Activated CD8-positive, alpha-beta memory T cell treated with anti-CD3 and anti-CD28 coated beads for 4 hours (primary cell): Measurements from ENCODE around the gene TRERF1.

ENCODE experiments used
- DNase-seq, 2 donors: peaks; one replicate each; pipeline ENCODE4 v3.0.0-alpha.2; 2020; ENCODE audit warnings: low read depth in 2 of 2

The TRERF1 gene

GRCh38 chr6:42271834-42272805, 179.6 kb downstream of the TRERF1 start:
- no peak for DNase-seq

- DNase-seq: no peak
These were observed 181.7 kb downstream of the TRERF1 start for GRCh38 chr6:42269974-42270510.

GRCh38 chr6:42269553-42269952, 182.2 kb downstream of the TRERF1 start:
- no peak for DNase-seq

GRCh38 chr6:42268835-42269204, 182.9 kb downstream of the TRERF1 start:
- no peak for DNase-seq

DNA sequence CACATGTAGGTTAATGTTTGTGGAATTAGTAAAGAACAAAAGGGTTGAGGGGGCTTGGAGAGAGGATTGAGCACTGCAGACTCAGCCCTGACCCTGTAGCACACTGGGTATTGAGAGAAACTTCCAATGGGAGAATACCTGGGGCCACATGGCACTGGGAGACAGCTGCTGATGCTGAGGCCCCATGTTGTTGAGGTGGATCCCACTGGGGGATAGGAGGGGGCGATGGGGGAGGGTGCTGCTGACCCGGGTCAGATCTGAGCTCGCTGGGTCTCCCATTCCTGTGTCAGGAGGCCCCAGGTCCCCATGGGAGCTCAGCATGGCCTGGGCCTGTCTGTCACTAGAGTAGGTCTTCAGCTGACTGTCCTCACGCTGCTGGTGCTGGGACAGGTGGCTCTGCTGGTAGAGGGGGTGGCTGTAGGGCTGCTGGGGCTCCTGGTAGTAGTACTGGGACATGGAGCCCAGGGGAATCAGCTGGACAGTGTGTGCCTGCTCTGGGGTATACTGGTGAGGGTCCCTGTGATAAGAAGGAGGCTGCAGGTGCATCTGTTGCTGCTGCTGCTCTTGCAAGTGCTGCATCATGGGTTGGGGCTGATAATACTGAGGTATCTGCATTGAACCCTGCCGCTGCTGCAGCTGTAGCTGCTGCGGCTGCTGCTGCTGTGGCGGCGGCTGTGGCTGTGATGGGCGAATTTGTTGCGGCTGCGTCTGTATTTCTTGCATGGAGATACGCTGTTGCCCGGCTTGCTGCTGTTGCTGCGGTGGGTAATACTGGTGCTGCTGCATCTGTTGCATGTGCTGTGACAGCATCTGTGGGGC, 183.5 kb downstream of the TRERF1 start:
- DNase-seq: no peak

GRCh38 chr6:42266538-42266937, 185.2 kb downstream of the TRERF1 start:
- DNase-seq: no peak

DNA sequence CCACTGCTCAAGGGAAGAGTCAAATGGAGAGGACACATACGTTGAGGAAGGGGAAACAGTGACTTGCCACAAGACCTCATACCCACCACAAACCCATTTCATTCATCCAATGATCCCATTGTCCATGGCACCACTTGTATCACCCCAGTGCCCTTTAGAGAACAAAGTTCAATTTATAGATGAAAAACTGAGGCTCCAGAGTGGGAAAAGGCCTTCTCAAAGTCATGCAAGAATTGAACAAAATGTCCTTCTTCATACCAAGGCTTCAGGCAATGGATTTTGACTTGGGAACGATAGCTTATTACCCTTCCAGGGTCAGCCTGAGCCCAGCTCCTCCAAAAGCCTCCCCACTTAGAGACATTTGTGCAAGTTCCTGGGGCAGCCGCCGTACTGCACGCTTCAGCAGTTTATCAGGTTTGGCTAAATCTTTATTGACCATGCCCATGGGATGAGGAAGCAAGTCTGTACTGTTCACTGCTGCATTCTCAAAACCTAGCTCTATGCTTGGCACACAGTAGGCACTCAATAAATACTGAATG, 186.8 kb downstream of the TRERF1 start:
- no peak for DNase-seq

GRCh38 chr6:42264162-42264851, 187.4 kb downstream of the TRERF1 start:
- no peak for DNase-seq

DNA sequence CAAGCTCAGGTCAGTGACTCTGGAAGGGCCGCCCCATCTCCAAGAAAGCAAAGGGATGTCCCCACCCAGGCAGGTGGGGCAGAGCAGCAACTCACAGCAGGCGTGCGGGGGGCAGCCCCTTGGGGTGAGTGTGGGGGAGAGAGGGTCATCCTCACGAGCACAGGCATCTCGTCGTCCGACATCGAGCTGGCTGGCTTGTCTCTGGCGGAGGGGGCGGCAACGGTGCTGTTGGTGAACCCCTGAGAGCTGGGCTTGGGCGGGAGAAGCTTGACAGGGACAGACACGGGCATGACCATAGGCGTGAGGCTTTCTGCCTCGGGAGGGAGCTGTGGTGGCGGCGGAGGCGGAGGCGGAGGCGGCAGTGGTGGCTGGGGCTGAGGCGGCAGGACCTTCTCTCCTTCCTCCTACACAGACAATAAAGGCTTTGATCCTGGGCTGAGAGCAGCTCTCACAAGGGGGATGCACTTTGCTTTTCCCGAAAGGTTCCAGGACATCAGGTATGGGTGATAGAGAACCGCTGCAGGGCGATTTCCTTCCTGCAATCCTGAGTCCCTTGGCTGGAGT, 188.5 kb downstream of the TRERF1 start:
- no peak for DNase-seq

DNA sequence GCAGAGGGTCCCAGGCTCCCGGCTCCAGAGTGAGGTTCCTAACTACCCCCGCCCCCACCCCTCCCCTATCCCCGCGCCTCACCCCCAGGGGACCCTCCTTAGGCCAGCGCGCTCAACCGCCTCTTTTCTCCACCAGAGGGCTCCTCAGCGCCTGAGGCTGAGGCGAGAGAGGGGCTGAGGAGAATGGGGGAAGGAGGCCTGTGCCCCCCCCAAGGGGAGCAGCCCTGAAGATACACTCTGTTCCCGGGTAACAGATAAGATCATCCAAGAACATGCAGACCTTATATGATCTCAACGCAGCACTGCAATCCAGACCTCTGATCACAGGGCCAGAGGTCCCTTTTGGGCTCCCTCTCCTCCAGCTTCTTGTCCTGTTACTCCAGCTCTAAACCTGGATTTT, 190.8 kb downstream of the TRERF1 start:
- peak in 1 of 2 donors; percentile 18 for DNase-seq

DNA sequence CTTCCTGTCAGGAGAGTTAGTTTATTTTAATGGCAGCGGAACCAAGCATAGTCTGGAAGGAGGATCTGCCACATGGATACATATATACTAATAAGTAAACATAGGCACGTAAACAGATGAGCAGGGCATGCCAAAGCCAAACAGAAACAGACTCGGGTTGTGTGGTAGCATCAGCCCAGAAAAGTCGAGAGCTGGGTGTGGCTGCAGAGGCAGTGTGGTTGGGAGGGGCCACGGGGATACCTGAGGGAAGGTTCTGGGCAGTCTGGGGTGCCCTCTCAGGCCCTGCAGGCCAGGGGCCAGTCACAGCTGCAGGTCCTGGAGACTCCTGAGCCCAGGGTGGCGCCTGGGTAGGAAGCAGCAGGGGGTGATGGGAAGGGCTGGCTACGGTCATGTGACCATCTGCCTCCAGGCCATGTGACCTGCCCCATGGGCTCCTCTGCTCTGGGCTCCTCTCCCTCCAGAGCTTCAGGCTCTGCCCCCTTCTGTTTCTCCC, 191.3 kb downstream of the TRERF1 start:
- DNase-seq: no peak

DNA sequence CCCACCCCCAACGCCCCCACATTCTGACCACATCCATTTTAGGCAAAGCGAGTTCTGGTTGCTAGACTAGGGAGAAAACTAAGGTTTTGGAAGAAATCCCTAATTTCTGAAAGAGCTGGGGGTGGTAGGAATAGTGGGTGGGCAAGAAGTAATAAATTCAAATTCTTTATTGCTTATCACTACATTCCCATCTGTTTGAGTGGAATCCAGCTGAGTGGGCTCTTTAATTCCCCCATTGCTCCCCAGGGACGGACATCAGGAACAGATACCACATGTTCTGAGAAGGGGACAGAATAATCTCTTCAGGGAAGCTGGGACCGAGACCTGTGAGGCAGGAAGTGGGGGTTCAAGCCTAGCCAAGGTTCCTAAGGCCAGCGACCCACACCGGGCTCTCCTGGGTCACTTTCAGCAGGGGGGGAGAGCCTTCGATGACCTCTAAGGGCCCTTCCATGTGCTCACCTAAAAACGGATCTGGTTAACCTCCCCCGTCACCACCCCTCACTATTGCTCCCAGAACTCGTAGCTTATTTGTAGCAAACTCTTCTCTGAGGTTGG, 191.8 kb downstream of the TRERF1 start:
- no peak for DNase-seq

DNA sequence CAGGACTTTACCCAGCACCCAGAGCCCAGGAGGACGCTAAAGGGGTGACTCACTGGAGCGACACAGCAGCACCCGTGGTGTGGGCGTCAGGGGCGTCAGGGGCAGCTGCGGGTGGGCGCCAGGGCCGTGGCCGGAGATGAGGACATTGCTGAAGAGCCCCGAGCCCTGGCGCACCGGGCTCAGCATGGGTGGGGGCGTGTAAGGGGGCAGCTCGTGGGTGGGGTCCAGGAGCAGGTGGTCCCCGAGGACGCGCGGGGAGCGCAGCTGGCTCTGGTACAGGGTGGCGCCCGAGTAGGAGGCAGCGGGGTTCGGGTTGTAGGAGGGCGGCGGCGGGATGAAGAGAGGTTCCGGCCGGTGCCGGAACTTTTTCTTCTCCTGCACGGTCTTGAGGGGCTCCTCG, 192.4 kb downstream of the TRERF1 start:
- DNase-seq: no peak

GRCh38 chr6:42257614-42258013, 194.1 kb downstream of the TRERF1 start:
- no peak for DNase-seq

DNA sequence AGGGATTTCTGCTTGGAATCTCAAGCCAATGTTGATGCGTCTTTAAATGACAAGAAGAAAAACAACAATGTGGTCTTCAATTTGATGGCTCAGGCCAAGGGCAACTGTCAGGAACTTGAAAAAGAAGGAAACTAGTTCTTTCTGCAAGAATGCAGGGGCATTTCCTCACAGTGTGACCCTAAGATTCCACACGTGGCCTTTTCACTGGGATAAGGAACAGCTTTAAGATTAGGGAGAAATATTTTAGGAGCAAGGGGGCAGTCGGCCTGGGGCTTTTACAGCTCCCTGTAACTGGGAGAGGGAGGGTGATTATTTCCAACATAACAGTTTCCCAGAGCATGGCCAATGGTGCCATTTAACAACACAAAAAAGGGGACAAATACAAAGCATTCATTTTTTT, 194.7 kb downstream of the TRERF1 start:
- no peak for DNase-seq

- DNase-seq: no peak
These were observed 196.7 kb downstream of the TRERF1 start for GRCh38 chr6:42255050-42255449.

GRCh38 chr6:42254505-42254904, 197.2 kb downstream of the TRERF1 start:
- DNase-seq: no peak

DNA sequence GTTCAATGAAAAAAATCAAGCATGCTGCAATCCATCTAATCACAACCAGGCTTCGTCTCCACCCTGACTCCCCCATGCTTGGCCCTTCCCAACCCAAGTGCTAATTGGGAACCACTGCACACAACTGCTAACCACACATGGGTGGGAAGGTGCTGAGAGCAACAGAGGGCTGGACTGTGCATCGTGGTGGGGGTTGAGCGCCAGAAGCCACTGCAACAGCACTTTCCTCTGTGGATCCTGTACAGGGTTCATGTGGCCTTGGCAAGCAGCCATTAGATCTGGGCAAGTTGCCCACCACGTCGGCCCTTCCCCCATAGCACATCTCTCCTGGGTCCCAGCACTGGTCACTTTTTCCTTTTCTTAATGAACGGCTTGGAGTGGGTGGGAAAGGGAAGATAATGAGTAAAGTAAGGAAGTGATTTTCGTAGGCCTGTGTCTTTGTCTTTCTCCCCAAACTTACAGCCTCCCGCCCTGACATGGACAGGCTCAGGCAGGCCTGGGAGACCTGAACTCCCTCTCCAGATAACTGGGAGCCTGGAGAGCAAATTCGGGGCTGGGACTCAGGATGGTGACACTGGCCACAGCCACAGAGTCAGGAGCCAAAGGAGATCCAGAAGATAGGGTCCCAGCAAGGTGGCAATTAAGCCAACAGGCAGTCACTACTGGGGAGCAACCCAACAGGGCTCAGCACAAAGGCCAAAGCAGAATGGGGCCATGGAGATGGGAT, 199.7 kb downstream of the TRERF1 start:
- DNase-seq: no peak

DNA sequence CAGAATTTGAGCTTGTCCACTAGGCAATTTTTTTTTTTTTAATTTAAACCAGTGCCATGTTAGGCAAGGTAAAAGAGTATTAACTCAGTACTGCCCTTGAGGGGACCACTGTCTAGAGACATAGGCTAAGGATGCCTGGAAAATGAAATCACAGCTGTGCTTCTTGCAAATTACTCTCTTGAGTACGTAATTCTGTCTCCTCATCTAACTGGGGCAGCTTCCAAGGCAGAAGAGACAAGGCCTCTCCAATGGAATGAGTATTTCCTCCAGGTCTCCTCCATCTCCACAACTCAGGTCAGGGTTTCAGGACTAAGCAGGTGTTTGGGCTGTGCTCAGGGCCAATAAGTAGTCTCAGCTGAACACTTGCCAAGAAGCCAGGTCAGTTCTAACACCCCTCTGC, 200.2 kb downstream of the TRERF1 start:
- no peak for DNase-seq

DNA sequence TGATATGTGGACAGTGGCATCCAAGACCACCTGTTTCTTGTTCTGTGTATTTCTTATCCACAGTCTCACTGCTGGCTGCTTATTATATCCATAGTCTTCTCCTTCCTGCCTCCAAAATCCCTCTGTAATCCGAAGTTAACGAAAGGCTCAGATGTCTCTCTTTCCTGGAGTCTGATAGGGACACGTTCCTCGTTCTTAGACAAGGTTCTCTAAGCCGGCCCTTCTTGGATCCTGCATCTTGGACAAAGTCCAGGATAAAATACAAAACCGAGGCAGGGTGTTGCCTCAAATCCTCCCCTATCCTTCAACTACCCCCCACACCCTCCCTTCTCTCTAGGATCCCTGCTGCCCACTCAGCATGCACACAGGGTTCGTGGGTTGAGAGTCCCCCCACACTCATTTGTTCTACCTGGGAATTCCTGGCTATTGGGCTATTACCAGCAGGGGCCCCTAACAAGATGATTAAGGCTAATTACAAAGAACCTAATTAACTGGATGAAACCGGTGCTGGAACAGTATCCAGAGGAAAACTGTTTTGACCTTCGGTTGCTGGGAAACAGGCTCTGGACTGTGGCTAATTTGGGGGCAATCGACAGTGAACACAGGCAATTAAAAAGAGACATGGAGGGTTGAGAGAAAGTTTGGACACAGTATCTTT, 201.3 kb downstream of the TRERF1 start:
- no peak for DNase-seq
